Neural cell (in vitro differentiated cells): ENCODE measurements around the gene DNAH10. TPM values are rescaled to one million over a fixed set of nuclear protein-coding genes. Genes with fewer than 3 reads are reported as not detected.

Source experiments
- H2AFZ ChIP-seq: fragments of 200-600, 300-800 bp; sonication (generic), shearing (Covaris generic); 2 replicates; pipeline ENCODE4 v1.6.0; 2014; ENCODE audit warnings: low read depth, mild to moderate bottlenecking, antibody characterized with exemption, low read length, moderate library complexity
- H3F3A ChIP-seq: fragments of 200-600 bp; shearing (Covaris generic); 2 replicates; pipeline ENCODE4 v1.6.1; 2016; ENCODE audit warnings: mild to moderate bottlenecking, moderate library complexity, mixed read lengths, antibody characterized with exemption, low read length; ENCODE audit not compliant: insufficient read depth, poor library complexity, severe bottlenecking
- H3K27ac ChIP-seq: fragments of 200-600, 300-800 bp; sonication (generic), shearing (Covaris generic); 2 replicates; pipeline ENCODE4 v1.5.1; 2014; ENCODE audit warnings: mild to moderate bottlenecking, low read length, moderate library complexity
- H3K27me3 ChIP-seq: fragments of 300-800, 200-600 bp; sonication (generic), shearing (Covaris generic); 2 replicates; pipeline ENCODE4 v1.6.0; 2014; ENCODE audit warnings: mild to moderate bottlenecking, low read depth, low read length, moderate library complexity; ENCODE audit not compliant: insufficient read depth
- H3K36me3 ChIP-seq: fragments of 300-800, 200-600 bp; sonication (generic), shearing (Covaris generic); 2 replicates; pipeline ENCODE4 v1.5.1; 2014; ENCODE audit warnings: mild to moderate bottlenecking, antibody characterized with exemption, low read length, moderate library complexity; ENCODE audit not compliant: insufficient read depth
- H3K4me2 ChIP-seq: fragments of 300-800, 200-600 bp; sonication (generic), shearing (Covaris generic); 2 replicates; pipeline ENCODE4 v1.6.0; 2014; ENCODE audit warnings: mild to moderate bottlenecking, low read length
- H3K4me3 ChIP-seq: fragments of 300-800, 200-600 bp; sonication (generic), shearing (Covaris generic); 2 replicates; pipeline ENCODE4 v1.5.1; 2014; ENCODE audit warnings: mild to moderate bottlenecking, low read length, moderate library complexity
- H3K79me2 ChIP-seq: fragments of 200-600 bp; shearing (Covaris generic); replicated peaks from 2 replicates; pipeline ENCODE4 v1.6.0; 2014; ENCODE audit warnings: mild to moderate bottlenecking, low read length, moderate library complexity; ENCODE audit not compliant: insufficient read depth
- H3K9ac ChIP-seq: fragments of 300-800, 200-600 bp; sonication (generic), shearing (Covaris generic); 2 replicates; pipeline ENCODE4 v1.6.1; 2016; ENCODE audit warnings: mild to moderate bottlenecking, low read length, mixed read lengths
- H3K9me2 ChIP-seq: fragments of 200-600 bp; shearing (Covaris generic); 2 replicates; pipeline ENCODE4 v1.6.1; 2016; ENCODE audit warnings: mild to moderate bottlenecking, low read length, mixed read lengths; ENCODE audit not compliant: insufficient read depth
- H3K9me3 ChIP-seq: fragments of 200-600, 300-800 bp; sonication (generic), shearing (Covaris generic); 2 replicates; pipeline ENCODE4 v1.6.1; 2016; ENCODE audit warnings: mild to moderate bottlenecking, mixed run types, low read length, moderate library complexity, mixed read lengths
- H4K20me1 ChIP-seq: fragments of 200-600 bp; shearing (Covaris generic); 2 replicates; pipeline ENCODE4 v1.6.1; 2016; ENCODE audit warnings: mild to moderate bottlenecking, mixed run types; ENCODE audit not compliant: insufficient read depth
- EP300 ChIP-seq: fragments of 450-650 bp; conservative IDR thresholded peaks from 2 replicates; pipeline ENCODE4 v1.6.1; 2014; ENCODE audit warnings: antibody characterized with exemption, mild to moderate bottlenecking, moderate library complexity; ENCODE audit not compliant: poor library complexity, severe bottlenecking
- EZH2 ChIP-seq: fragments of 200-600, 300-800 bp; shearing (Covaris generic), sonication (generic); IDR thresholded peaks from 2 replicates; pipeline ENCODE4 v1.6.1; 2014; ENCODE audit warnings: antibody characterized with exemption, low read length, borderline replicate concordance, mild to moderate bottlenecking; ENCODE audit not compliant: insufficient read depth, poor library complexity, severe bottlenecking
- MXI1 ChIP-seq: fragments of 450-650 bp; conservative IDR thresholded peaks from 2 replicates; pipeline ENCODE4 v1.6.1; 2014; ENCODE audit warnings: antibody characterized with exemption, mild to moderate bottlenecking; ENCODE audit not compliant: poor library complexity, severe bottlenecking
- POLR2AphosphoS5 ChIP-seq: IDR thresholded peaks from 2 replicates; pipeline ENCODE4 v1.6.1; 2012
- RAD21 ChIP-seq: fragments of 450-650 bp; conservative IDR thresholded peaks from 2 replicates; pipeline ENCODE4 v1.6.1; 2014; ENCODE audit warnings: antibody characterized with exemption, mild to moderate bottlenecking, moderate library complexity
- SMC3 ChIP-seq: fragments of 450-650 bp; conservative IDR thresholded peaks from 2 replicates; pipeline ENCODE4 v1.6.1; 2014; ENCODE audit warnings: antibody characterized with exemption, mild to moderate bottlenecking, moderate library complexity; ENCODE audit not compliant: poor library complexity
- TAF1 ChIP-seq: IDR thresholded peaks from 2 replicates; pipeline ENCODE4 v1.6.1; 2012; ENCODE audit warnings: low read depth
- polyA plus RNA-seq: library from polyadenylated mRNA; depleted of rRNA; stranded (reverse); fragments of >200 nt; gene quantifications from 2 replicates; pipeline ENCODE4 v1.2.3, GENCODE V29; 2014
- TF ChIP-seq, protein P1 (sequence below): fragments of 450-650 bp; IDR thresholded peaks from 2 replicates; pipeline ENCODE4 v1.5.1; 2014; ENCODE audit warnings: antibody characterized with exemption, mild to moderate bottlenecking, moderate library complexity; ENCODE audit not compliant: poor library complexity, severe bottlenecking
- TF ChIP-seq, protein P2 (sequence below): IDR thresholded peaks from 2 replicates; pipeline ENCODE4 v1.6.1; 2012; ENCODE audit warnings: borderline replicate concordance

DNAH10 gene
- polyA plus RNA-seq, 1 donor from 2014 or later, result 1.9 TPM

DNA sequence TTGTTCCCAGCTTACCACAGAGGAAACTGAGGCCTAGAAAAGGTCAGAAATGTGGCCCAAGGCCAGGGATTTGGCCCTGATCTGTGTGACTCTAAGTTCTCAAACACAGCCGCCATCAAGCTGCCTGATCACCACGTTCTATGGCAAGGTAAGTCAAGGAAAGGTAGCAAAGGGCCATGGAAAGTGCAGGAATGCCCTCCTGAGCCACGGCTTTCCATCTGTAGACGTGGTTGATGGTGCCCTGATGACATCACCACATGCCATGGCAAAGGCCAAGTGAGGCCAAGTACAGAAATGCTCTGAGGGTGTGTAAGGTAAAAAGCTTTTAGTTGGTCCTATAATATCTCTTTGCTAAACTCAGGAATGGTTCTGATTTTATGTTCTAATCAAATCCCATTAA lies 99.3 kb downstream of the DNAH10 start:
- no peaks in the 10 kb centered on the region for H3K9me2 ChIP-seq
- H4K20me1 ChIP-seq, result no peaks in the 10 kb centered on the region
- no peak overlapping the region for H3K9ac ChIP-seq
- no peaks in the 10 kb centered on the region for H3K36me3 ChIP-seq
- TF ChIP-seq, protein P1, sequence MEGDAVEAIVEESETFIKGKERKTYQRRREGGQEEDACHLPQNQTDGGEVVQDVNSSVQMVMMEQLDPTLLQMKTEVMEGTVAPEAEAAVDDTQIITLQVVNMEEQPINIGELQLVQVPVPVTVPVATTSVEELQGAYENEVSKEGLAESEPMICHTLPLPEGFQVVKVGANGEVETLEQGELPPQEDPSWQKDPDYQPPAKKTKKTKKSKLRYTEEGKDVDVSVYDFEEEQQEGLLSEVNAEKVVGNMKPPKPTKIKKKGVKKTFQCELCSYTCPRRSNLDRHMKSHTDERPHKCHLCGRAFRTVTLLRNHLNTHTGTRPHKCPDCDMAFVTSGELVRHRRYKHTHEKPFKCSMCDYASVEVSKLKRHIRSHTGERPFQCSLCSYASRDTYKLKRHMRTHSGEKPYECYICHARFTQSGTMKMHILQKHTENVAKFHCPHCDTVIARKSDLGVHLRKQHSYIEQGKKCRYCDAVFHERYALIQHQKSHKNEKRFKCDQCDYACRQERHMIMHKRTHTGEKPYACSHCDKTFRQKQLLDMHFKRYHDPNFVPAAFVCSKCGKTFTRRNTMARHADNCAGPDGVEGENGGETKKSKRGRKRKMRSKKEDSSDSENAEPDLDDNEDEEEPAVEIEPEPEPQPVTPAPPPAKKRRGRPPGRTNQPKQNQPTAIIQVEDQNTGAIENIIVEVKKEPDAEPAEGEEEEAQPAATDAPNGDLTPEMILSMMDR, result no peak
- TF ChIP-seq SMC3 (no peak), RAD21 (no peak), POLR2AphosphoS5 (no peak), MXI1 (no peak), EZH2 (no peak), TAF1 (no peak), EP300 (no peak)
- TF ChIP-seq, protein P2, sequence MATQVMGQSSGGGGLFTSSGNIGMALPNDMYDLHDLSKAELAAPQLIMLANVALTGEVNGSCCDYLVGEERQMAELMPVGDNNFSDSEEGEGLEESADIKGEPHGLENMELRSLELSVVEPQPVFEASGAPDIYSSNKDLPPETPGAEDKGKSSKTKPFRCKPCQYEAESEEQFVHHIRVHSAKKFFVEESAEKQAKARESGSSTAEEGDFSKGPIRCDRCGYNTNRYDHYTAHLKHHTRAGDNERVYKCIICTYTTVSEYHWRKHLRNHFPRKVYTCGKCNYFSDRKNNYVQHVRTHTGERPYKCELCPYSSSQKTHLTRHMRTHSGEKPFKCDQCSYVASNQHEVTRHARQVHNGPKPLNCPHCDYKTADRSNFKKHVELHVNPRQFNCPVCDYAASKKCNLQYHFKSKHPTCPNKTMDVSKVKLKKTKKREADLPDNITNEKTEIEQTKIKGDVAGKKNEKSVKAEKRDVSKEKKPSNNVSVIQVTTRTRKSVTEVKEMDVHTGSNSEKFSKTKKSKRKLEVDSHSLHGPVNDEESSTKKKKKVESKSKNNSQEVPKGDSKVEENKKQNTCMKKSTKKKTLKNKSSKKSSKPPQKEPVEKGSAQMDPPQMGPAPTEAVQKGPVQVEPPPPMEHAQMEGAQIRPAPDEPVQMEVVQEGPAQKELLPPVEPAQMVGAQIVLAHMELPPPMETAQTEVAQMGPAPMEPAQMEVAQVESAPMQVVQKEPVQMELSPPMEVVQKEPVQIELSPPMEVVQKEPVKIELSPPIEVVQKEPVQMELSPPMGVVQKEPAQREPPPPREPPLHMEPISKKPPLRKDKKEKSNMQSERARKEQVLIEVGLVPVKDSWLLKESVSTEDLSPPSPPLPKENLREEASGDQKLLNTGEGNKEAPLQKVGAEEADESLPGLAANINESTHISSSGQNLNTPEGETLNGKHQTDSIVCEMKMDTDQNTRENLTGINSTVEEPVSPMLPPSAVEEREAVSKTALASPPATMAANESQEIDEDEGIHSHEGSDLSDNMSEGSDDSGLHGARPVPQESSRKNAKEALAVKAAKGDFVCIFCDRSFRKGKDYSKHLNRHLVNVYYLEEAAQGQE, result no peak
- H3K27me3 ChIP-seq, result no peaks in the 10 kb centered on the region
- no peaks in the 10 kb centered on the region for H3F3A ChIP-seq
- no peaks in the 10 kb centered on the region for H3K9me3 ChIP-seq
- H2AFZ ChIP-seq, result no peak overlapping the region
- H3K27ac ChIP-seq, result no peak overlapping the region
- no peak overlapping the region for H3K4me2 ChIP-seq
- H3K4me3 ChIP-seq, result no peak overlapping the region
- no peaks in the 10 kb centered on the region for H3K79me2 ChIP-seq

DNA sequence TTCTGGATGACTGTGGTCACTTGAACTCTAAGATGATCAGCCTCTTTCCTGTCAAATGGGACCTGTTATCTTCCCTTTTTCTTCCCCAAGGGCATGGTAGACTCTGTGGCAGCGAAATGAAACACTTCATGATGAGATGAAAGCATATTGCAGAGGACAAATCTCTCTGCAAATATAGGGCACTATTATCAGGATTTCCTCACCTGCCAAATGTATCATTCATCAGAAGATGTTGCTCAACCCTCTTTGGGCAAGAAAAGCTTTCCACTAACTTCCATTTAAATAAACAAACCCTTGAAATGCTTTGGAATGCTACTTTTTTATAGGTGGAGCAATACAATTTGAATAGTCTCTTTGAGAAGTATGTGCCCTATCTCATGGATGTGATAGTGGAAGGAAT lies 105.0 kb downstream of the DNAH10 start:
- no peaks in the 10 kb centered on the region for H3K9me3 ChIP-seq
- no peak overlapping the region for H2AFZ ChIP-seq
- no peak overlapping the region for H3K4me2 ChIP-seq
- H4K20me1 ChIP-seq, result no peaks in the 10 kb centered on the region
- no peaks in the 10 kb centered on the region for H3K27me3 ChIP-seq
- no peak for TF ChIP-seq EP300
- TF ChIP-seq, protein P2, result no peak
- TF ChIP-seq EZH2, result no peak
- TF ChIP-seq MXI1, result no peak
- TF ChIP-seq, protein P1, result no peak
- no peak for TF ChIP-seq RAD21
- TF ChIP-seq SMC3, result no peak
- TF ChIP-seq TAF1, result no peak
- no peak for TF ChIP-seq POLR2AphosphoS5
- no peaks in the 10 kb centered on the region for H3K9me2 ChIP-seq
- H3K79me2 ChIP-seq, result no peaks in the 10 kb centered on the region
- no peaks in the 10 kb centered on the region for H3K36me3 ChIP-seq
- H3F3A ChIP-seq, result no peaks in the 10 kb centered on the region
- no peak overlapping the region for H3K27ac ChIP-seq
- H3K4me3 ChIP-seq, result no peak overlapping the region
- H3K9ac ChIP-seq, result no peak overlapping the region
